Osteocyte (in vitro differentiated cells): ENCODE measurements around the gene LRFN5. TPM values are rescaled to one million over a fixed set of nuclear protein-coding genes. Genes with fewer than 3 reads are reported as not detected.

Experiments used
- DNase-seq: peaks from one replicate; pipeline ENCODE4 v3.0.0; 2021; ENCODE audit warnings: mixed read lengths; ENCODE audit not compliant: unreplicated experiment; ENCODE audit errors: extremely low spot score
- H3K27ac Mint-ChIP-seq: one replicate; pipeline ENCODE4 v1.8.0; 2021; ENCODE audit warnings: mild to moderate bottlenecking, mixed read lengths; ENCODE audit not compliant: unreplicated experiment
- H3K27me3 Mint-ChIP-seq: one replicate; pipeline ENCODE4 v1.8.0; 2021; ENCODE audit warnings: mixed read lengths; ENCODE audit not compliant: unreplicated experiment
- H3K36me3 Mint-ChIP-seq: one replicate; pipeline ENCODE4 v1.8.0; 2021; ENCODE audit warnings: mixed read lengths; ENCODE audit not compliant: unreplicated experiment
- H3K4me1 Mint-ChIP-seq: one replicate; pipeline ENCODE4 v1.8.0; 2021; ENCODE audit warnings: mixed read lengths; ENCODE audit not compliant: unreplicated experiment
- H3K4me3 Mint-ChIP-seq: one replicate; pipeline ENCODE4 v1.8.0; 2021; ENCODE audit warnings: mild to moderate bottlenecking, moderate library complexity, mixed read lengths; ENCODE audit not compliant: unreplicated experiment
- H3K9me3 Mint-ChIP-seq: one replicate; pipeline ENCODE4 v1.8.0; 2021; ENCODE audit warnings: mixed read lengths; ENCODE audit not compliant: unreplicated experiment
- total RNA-seq: library from RNA; stranded (reverse); gene quantifications from 2 replicates; pipeline ENCODE4 v1.2.1, GENCODE V29; 2021
- TF ChIP-seq, protein P1 (sequence below): fragments of 200-600 bp; sonication (generic); IDR thresholded peaks from 2 replicates; pipeline ENCODE4 v1.5.0; 2021; ENCODE audit warnings: antibody characterized with exemption, mild to moderate bottlenecking, moderate library complexity

Gene LRFN5
- total RNA-seq, 1 donor from 2014 or later, result 0.16 TPM

DNA sequence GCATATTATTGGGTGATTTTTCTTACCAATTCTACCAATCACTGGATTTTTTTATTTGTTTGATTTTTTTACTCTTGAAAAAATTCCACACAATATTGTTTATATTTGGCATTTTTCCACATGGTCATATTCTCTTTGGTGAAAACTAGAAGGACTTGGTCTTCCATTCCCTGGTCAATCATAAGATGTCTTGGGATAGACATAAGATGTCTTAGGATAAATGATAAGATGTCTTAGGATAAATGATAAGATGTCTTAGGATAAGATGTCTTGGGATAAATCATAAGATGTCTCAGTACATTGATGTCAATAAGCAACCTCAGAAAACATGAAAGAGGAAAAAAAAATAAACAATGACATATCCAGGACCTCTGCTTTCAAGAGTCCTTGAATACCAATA is 309.1 kb downstream of the LRFN5 start:
- H3K4me3 Mint-ChIP-seq, result no peak overlapping the region
- peaks cover 11% of the 10 kb centered on the region for H3K9me3 Mint-ChIP-seq
- H3K4me1 Mint-ChIP-seq, result no peaks in the 10 kb centered on the region
- H3K27ac Mint-ChIP-seq, result no peak overlapping the region
- peaks cover 3% of the 10 kb centered on the region for H3K27me3 Mint-ChIP-seq
- DNase-seq, result no peak
- no peaks in the 10 kb centered on the region for H3K36me3 Mint-ChIP-seq
- TF ChIP-seq, protein P1, sequence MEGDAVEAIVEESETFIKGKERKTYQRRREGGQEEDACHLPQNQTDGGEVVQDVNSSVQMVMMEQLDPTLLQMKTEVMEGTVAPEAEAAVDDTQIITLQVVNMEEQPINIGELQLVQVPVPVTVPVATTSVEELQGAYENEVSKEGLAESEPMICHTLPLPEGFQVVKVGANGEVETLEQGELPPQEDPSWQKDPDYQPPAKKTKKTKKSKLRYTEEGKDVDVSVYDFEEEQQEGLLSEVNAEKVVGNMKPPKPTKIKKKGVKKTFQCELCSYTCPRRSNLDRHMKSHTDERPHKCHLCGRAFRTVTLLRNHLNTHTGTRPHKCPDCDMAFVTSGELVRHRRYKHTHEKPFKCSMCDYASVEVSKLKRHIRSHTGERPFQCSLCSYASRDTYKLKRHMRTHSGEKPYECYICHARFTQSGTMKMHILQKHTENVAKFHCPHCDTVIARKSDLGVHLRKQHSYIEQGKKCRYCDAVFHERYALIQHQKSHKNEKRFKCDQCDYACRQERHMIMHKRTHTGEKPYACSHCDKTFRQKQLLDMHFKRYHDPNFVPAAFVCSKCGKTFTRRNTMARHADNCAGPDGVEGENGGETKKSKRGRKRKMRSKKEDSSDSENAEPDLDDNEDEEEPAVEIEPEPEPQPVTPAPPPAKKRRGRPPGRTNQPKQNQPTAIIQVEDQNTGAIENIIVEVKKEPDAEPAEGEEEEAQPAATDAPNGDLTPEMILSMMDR, result no peak

DNA sequence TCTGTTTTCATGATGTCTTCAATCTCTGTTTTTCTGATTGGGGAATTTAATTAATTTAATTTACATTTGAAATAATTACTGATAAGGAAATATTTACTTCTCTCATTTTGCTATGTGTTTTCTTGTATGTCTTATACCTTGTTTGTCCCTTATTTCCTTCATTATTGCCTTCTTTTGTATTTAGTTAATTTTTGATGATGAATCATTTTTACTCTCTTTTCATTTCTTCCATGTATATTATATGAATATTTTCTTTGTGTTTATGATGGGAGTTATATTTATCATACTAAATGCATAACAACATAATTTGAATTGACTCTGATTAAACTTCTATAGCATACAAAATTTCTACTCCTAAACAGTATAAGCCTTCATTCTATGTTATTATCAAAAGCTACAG is 309.6 kb downstream of the LRFN5 start:
- Mint-ChIP-seq H3K4me1 (no peaks in the 10 kb centered on the region), H3K4me3 (no peak overlapping the region), H3K9me3 (peaks cover 11% of the 10 kb centered on the region), H3K27ac (no peak overlapping the region), H3K36me3 (no peaks in the 10 kb centered on the region), H3K27me3 (peaks cover 3% of the 10 kb centered on the region)
- TF ChIP-seq, protein P1, result no peak
- DNase-seq, result no peak

DNA sequence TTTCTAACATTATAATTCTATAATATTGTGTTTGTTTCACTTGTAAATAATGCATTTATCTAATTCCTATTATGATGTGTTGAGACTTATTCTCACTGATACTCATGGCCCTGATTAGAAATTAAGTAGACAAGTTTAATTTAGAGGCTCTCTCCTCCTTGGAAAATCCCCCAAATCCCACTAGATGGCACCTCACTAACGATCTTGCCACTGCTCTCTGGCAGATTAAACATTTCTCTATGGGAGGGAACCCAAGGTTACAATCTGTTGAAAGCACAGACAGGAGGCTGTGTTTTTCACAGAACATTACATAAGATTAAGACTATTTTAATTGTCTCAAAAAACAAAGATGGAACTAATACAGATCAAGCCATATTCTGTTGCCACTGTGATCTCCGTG is 318.7 kb downstream of the LRFN5 start:
- TF ChIP-seq, protein P1, result peak; percentile 34
- no peak overlapping the region for H3K27ac Mint-ChIP-seq
- DNase-seq, result no peak

DNA sequence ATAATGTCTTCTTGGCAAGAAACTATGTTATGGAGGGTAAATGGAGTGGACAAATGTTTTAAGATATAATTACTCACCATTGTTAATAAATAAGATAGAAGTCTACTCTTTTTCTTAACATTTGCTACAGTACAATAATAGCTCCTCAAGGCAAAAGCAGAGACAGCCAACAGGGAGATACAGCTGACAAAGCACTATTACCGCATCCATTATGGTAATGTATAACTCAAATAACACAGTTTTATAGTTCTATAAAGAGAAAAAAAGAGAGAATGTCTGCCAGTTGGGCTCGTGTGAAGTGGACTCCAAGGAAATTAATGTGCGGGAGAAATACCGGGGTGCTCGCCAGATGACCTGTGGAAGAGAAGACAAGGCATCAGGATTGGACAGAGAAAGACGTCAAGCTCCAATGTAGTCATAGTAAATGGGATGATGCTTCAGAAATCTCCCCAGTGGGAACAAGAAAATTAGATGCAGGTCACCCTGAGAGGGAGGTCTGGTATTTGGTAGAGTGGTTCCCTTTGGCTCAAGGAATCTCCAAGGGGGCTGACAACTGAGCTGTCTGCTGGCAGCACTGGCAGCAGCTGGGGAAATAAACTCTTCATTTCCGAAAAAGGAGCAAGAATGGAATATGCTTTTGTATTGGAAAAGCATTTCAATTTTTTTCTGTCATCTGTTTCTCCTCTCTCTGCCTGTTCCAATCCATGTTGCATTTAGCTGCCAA is 343.9 kb downstream of the LRFN5 start:
- no peaks in the 10 kb centered on the region for H3K36me3 Mint-ChIP-seq

More for the DNA sequence above, 318.7 kb downstream of the LRFN5 start:
- Mint-ChIP-seq H3K27me3 (no peaks in the 10 kb centered on the region), H3K36me3 (no peaks in the 10 kb centered on the region), H3K9me3 (no peaks in the 10 kb centered on the region), H3K4me1 (no peaks in the 10 kb centered on the region), H3K4me3 (no peak overlapping the region)

More for the DNA sequence above, 343.9 kb downstream of the LRFN5 start:
- Mint-ChIP-seq H3K4me3 (no peak overlapping the region), H3K9me3 (no peaks in the 10 kb centered on the region), H3K27me3 (peaks cover 15% of the 10 kb centered on the region), H3K4me1 (no peaks in the 10 kb centered on the region), H3K27ac (no peak overlapping the region)
- TF ChIP-seq, protein P1, result no peak
- no peak for DNase-seq
